Esophagus squamous epithelium (tissue), 4 donors: Measurements from ENCODE around the gene CHCHD3.

Source experiments
- CTCF ChIP-seq, 6 experiments: fragments of 450-650 bp in 4 of 6; fragments of 200-600 bp in 2 of 6; sonication (generic) in 2 of 6; IDR thresholded peaks; one replicate each; pipeline ENCODE4 v1.5.1; 2016 to 2019; ENCODE audit warnings: antibody characterized with exemption in 6 of 6, mild to moderate bottlenecking in 4 of 6, moderate library complexity in 4 of 6
- POLR2A ChIP-seq, 4 donors: fragments of 450-650 bp; IDR thresholded peaks; one replicate each; pipeline ENCODE4 v1.6.1; 2017; ENCODE audit warnings: antibody characterized with exemption in 4 of 4, mild to moderate bottlenecking in 4 of 4, moderate library complexity in 3 of 4

- TF ChIP-seq CTCF (IDR thresholded peaks at IDR 0.05) (no peak), POLR2A (IDR thresholded peaks at IDR 0.05) (no peak)
Observed at GRCh38 chr7:133117452-133117851, 35.6 kb upstream of the CHCHD3 start.
